Sigmoid colon (tissue), 7 donors: ENCODE results near the gene SAP30. TPM values are rescaled to one million over a fixed set of nuclear protein-coding genes. Genes with fewer than 3 reads are reported as not detected.

Experiments used
- DNase-seq: peaks from one replicate; pipeline ENCODE4 v3.0.0-alpha.2; 2019
- H3K27ac ChIP-seq, 4 donors: fragments of 200-600 bp; sonication (generic); one replicate each; pipeline ENCODE4 v1.5.1; 2016 to 2019; ENCODE audit warnings: mild to moderate bottlenecking in 1 of 4
- H3K27me3 ChIP-seq, 3 donors: fragments of 200-600 bp; sonication (generic); one replicate each; pipeline ENCODE4 v1.5.1; 2019; ENCODE audit warnings: mild to moderate bottlenecking in 1 of 3
- H3K36me3 ChIP-seq, 4 donors: fragments of 200-600 bp; sonication (generic); one replicate each; pipeline ENCODE4 v1.5.1; 2016 to 2019
- H3K4me1 ChIP-seq, 4 donors: fragments of 200-600 bp; sonication (generic); one replicate each; pipeline ENCODE4 v1.5.1; 2017 to 2019
- H3K4me3 ChIP-seq, 4 donors: fragments of 200-600 bp; sonication (generic); one replicate each; pipeline ENCODE4 v1.5.1; 2017 to 2019; ENCODE audit warnings: mild to moderate bottlenecking in 2 of 4, moderate library complexity in 1 of 4
- H3K9me3 ChIP-seq, 4 donors: fragments of 200-600 bp in 3 of 4; sonication (generic) in 3 of 4; one replicate each; pipeline versions ENCODE4 v1.5.1 to v1.6.1; 2013 to 2019
- EP300 ChIP-seq, 4 donors: sonication (generic); formaldehyde crosslinking; IDR thresholded peaks; one replicate each; pipeline ENCODE4 v1.6.1; 2017; ENCODE audit warnings: antibody characterized with exemption in 4 of 4
- POLR2A ChIP-seq, 2 donors: fragments of 450-650 bp; IDR thresholded peaks; one replicate each; pipeline ENCODE4 v1.6.1; 2016; ENCODE audit warnings: antibody characterized with exemption in 2 of 2, mild to moderate bottlenecking in 2 of 2, moderate library complexity in 2 of 2
- POLR2AphosphoS5 ChIP-seq, 4 donors: sonication (generic); formaldehyde crosslinking; IDR thresholded peaks; one replicate each; pipeline ENCODE4 v1.6.1; 2017; ENCODE audit warnings: antibody characterized with exemption in 4 of 4
- WGBS, 2 donors: extraction: QIAGEN DNeasy Blood & Tissue Kit; methylation state at CpG; one replicate each; pipeline ENCODE4 v1.1.7; 2013; 5-methylcytosine and 5-hydroxymethylcytosine counted together
- intact Hi-C: fragments of 100-400 bp; cut with DNase I; formaldehyde crosslinking; loops from one replicate; pipeline ENCODE4 v1.15.1; 2023
- polyA plus RNA-seq, 3 donors: library from polyadenylated mRNA; stranded (reverse); fragments of 200-250 nt; gene quantifications; one replicate each; pipeline ENCODE4 v1.2.3, GENCODE V29; 2013
- total RNA-seq, 4 donors: library from RNA; depleted of rRNA; stranded (reverse); fragments of >200 nt; gene quantifications; one replicate each; pipeline ENCODE4 v1.1.0, GENCODE V29; 2016
- TF ChIP-seq, protein P1 (sequence below), 4 experiments: fragments of 450-650 bp in 3 of 4; fragments of 200-600 bp in 1 of 4; IDR thresholded peaks; one replicate each; pipeline ENCODE4 v1.5.1; 2016 to 2019; ENCODE audit warnings: antibody characterized with exemption in 4 of 4, mild to moderate bottlenecking in 3 of 4, moderate library complexity in 2 of 4
- donor health status: healthy with polysubstance abuse.
- donor health status: Bipolar disorder and iron deficiency.
- donor health status: healthy.

Gene SAP30
- total and polyA plus RNA-seq, 7 donors = 7.2 to 61.4 (median 39.6) TPM

DNA sequence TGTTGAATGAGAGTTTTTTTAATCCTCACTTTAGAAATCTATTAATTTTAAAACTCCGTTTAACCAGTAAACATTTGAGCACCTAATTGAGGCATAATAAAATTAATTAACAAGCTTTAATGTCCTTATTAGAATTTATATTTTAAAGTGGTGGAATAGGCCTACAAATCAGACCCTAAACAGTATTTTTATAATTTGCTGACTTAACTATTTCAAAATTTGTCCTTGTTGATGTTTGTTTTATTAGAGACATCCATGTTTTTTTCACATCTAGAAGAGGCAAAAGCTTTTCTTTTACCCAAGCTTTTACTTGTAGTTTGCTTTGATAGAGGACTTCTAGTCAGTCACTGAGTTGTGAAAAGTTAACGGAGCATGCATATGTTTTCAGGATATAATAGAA lies 3.8 kb downstream of the SAP30 start:
- Histone ChIP-seq H3K36me3 (peaks cover 0 to 17% (median 0%) of the 10 kb centered on the region in 4 donors), H3K4me1 (peaks cover 0 to 55% (median 30%) of the 10 kb centered on the region in 4 donors), H3K9me3 (no peaks in the 10 kb centered on the region), H3K4me3 (peak overlapping the region in 1 of 4 donors; percentile 90), H3K27me3 (no peaks in the 10 kb centered on the region), H3K27ac (peak overlapping the region; percentile 94 to 98 (median 97))
- no peak for TF ChIP-seq EP300 (IDR thresholded peaks at IDR 0.05)
- intact Hi-C loops = loop anchor here (5.0 kb wide), 2 partner anchors 43 to 133 kb away; no protein-coding TSS in a partner anchor
- DNase-seq = no peak
- WGBS, 2 donors = 94 to 95% methylated on average over 2 of the region's 2 CpGs

DNA sequence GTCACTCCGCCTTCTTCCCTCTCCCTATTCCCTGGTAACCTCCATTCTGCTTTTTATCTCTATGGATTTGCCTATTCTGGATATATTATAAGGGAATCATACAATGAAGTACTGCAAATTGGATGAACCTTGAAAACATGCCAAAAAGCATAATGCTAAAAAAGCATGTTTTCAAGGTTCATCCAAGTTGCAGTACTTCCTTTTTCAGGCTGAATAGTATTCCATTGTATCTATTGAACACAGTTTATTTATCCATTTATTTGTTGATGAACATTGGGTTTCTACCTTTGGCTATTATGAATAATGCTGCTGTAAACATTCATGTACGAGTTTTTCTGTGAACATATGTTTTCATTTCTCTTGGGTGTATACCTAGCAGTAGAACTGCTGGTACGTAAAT lies 9.2 kb downstream of the SAP30 start:
- 95% methylated on average over 3 of the region's 3 CpGs for WGBS, 2 donors
- Histone ChIP-seq H3K27ac (no peak overlapping the region), H3K9me3 (no peaks in the 10 kb centered on the region), H3K36me3 (peaks cover 0 to 17% (median 0%) of the 10 kb centered on the region in 4 donors), H3K4me3 (no peak overlapping the region), H3K4me1 (peaks cover 0 to 40% (median 20%) of the 10 kb centered on the region in 4 donors), H3K27me3 (no peaks in the 10 kb centered on the region)
- intact Hi-C loops = no loop called here
- DNase-seq = no peak
- TF ChIP-seq, protein P1, sequence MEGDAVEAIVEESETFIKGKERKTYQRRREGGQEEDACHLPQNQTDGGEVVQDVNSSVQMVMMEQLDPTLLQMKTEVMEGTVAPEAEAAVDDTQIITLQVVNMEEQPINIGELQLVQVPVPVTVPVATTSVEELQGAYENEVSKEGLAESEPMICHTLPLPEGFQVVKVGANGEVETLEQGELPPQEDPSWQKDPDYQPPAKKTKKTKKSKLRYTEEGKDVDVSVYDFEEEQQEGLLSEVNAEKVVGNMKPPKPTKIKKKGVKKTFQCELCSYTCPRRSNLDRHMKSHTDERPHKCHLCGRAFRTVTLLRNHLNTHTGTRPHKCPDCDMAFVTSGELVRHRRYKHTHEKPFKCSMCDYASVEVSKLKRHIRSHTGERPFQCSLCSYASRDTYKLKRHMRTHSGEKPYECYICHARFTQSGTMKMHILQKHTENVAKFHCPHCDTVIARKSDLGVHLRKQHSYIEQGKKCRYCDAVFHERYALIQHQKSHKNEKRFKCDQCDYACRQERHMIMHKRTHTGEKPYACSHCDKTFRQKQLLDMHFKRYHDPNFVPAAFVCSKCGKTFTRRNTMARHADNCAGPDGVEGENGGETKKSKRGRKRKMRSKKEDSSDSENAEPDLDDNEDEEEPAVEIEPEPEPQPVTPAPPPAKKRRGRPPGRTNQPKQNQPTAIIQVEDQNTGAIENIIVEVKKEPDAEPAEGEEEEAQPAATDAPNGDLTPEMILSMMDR (IDR thresholded peaks at IDR 0.05) = no peak
- TF ChIP-seq POLR2A (IDR thresholded peaks at IDR 0.05) (no peak), EP300 (IDR thresholded peaks at IDR 0.05) (no peak), POLR2AphosphoS5 (IDR thresholded peaks at IDR 0.05) (no peak)

DNA sequence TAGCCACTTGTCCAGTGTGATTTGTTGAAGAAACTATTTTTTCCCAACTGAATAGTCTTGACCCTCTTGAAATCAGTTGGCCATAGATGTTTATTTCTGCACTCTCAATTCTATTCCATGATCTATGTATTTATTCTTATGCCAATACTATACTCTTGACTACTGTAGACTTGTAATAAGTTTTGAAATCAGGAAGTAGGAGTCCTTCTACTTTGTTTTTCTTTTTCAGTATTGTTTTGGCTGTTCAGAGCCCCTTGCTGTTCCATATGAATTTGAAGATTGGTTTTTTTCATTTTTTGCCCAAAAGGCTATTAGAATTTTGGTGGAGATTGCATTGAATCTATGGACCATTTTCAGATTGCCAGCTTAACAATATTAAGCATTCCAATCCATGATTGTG lies 10.2 kb downstream of the SAP30 start:
- Histone ChIP-seq H3K4me1 (peaks cover 0 to 29% (median 13%) of the 10 kb centered on the region in 4 donors), H3K9me3 (no peaks in the 10 kb centered on the region), H3K27me3 (no peaks in the 10 kb centered on the region), H3K36me3 (peaks cover 0 to 12% (median 0%) of the 10 kb centered on the region in 4 donors), H3K4me3 (no peak overlapping the region), H3K27ac (no peak overlapping the region)
- TF ChIP-seq EP300 (IDR thresholded peaks at IDR 0.05) = no peak
- TF ChIP-seq, protein P1 (IDR thresholded peaks at IDR 0.05) = no peak
- TF ChIP-seq POLR2AphosphoS5 (IDR thresholded peaks at IDR 0.05) = no peak
- TF ChIP-seq POLR2A (IDR thresholded peaks at IDR 0.05) = no peak
- intact Hi-C loops = no loop called here
- DNase-seq = no peak

DNA sequence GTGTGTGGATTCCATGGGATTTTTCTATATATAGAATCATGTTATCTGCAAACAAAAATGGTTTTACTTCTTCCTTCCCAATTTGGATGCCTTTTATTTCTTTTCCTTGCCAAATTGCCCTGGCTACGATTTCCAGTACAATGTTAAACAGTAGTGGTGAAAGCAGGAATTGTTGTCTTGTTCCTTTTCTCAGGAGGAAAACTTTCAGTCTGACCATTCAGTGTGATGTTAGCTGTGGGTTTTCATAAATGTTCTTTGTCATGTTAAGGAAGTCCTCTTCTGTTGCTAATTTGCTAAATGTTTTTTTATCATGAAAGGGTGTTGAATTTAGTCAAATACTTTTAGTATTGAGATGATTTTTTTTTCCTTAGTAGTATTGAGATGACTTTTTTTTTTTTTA lies 10.9 kb downstream of the SAP30 start:
- no peak for TF ChIP-seq EP300 (IDR thresholded peaks at IDR 0.05)
- TF ChIP-seq POLR2AphosphoS5 (IDR thresholded peaks at IDR 0.05) = no peak
- no peak for TF ChIP-seq POLR2A (IDR thresholded peaks at IDR 0.05)
- TF ChIP-seq, protein P1 (IDR thresholded peaks at IDR 0.05) = no peak
- no peaks in the 10 kb centered on the region for H3K27me3 ChIP-seq
- WGBS, 2 donors = 34 to 51% methylated on average over 1 of the region's 1 CpG
- H3K27ac ChIP-seq = peak overlapping the region in 1 of 4 donors; percentile 5
- H3K36me3 ChIP-seq = peaks cover 0 to 8% (median 0%) of the 10 kb centered on the region in 4 donors
- no peak for DNase-seq
- H3K4me3 ChIP-seq = no peak overlapping the region
- H3K9me3 ChIP-seq = no peaks in the 10 kb centered on the region
- H3K4me1 ChIP-seq = peaks cover 0 to 24% (median 12%) of the 10 kb centered on the region in 4 donors
- intact Hi-C loops = no loop called here

DNA sequence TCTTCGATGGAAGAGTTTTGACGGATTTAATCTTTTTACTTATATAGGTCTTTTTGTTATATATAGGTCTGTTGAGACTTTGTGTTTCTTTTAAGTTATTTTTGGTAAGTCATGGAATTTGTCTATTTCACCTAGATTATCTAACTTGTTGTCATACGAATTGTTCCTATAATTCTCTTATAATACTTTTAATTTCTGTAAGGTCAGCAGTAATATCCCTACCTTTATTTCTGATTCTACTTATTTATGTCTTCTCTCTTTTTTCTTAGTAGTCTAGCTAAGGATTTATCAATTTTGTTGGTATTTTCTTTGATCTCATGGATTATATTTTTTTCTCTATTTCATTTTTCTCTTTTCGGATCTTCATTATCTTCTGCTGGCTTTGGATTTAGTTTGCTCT lies 11.6 kb downstream of the SAP30 start:
- peaks cover 0 to 21% (median 12%) of the 10 kb centered on the region in 4 donors for H3K4me1 ChIP-seq
- 97% methylated on average over 4 of the region's 4 CpGs for WGBS, 2 donors
- H3K36me3 ChIP-seq = peaks cover 0 to 9% (median 0%) of the 10 kb centered on the region in 4 donors
- intact Hi-C loops = no loop called here
- H3K4me3 ChIP-seq = no peak overlapping the region
- DNase-seq = no peak
- H3K27me3 ChIP-seq = no peaks in the 10 kb centered on the region
- H3K9me3 ChIP-seq = no peaks in the 10 kb centered on the region
- no peak overlapping the region for H3K27ac ChIP-seq
- TF ChIP-seq EP300 (IDR thresholded peaks at IDR 0.05) (no peak), POLR2AphosphoS5 (IDR thresholded peaks at IDR 0.05) (no peak), POLR2A (IDR thresholded peaks at IDR 0.05) (no peak)
- TF ChIP-seq, protein P1 (IDR thresholded peaks at IDR 0.05) = no peak
